Measurements from ENCODE around the gene SOX12. TPM values are rescaled to one million over a fixed set of nuclear protein-coding genes. Genes with fewer than 3 reads are reported as not detected.
"Not testable (repeated sequence)": the region's sequence is repeated elsewhere in the genome, so short reads cannot be mapped to it uniquely, and the experiment has no call there.

The SOX12 gene
- total RNA-seq, 4 donors from 2014 or later: 0.15 to 1.4 (median 0.65) TPM

DNA sequence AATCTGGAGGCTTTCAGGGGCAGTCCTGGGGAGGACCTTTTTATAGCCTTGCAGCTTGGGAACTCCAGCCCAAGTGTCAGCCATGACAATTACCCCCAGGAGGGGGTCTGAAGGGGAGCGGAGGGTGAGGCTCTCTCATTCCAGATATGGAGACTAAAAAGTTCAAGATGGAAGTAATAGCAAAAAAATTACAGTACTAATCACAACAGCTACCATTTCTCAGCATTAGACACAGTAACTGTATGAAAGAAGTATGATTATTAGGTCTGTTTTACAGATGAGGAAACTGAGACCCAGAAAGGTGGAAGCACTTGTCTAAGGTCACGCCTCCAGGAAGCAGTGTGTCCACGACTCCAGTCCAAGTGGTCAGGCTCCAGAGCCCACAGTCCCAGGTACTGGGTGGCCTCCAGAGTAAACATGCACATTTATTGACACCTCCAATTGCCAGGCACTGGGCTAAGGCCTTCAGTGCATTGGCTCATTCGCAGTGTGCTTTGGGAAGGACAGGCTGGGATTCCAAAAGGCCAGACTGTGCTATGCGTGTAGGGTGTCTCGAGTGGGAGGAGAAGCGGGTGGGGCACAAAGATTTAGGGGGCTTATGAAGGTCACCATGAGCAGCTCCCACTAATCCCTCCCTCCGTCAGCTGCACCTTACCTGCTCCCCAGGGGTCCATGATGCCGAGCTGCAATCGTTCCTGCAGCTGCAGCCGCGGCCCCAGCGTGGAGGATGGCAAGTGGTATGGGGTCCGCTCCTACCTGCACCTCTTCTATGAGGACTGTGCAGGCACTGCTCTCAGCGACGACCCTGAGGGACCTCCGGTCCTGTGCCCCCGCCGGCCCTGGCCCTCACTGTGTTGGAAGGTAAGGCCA is 23.9 kb downstream of the SOX12 start:
- no peak overlapping the region for H3K27ac ChIP-seq
- in situ Hi-C loops (cut with MboI; ENCODE audit: low sequenced_read_pairs in 4 of 4): no loop called here
- no peaks in the 10 kb centered on the region for H3K9me3 ChIP-seq
- H3K4me1 ChIP-seq: peaks cover 0 to 22% of the 10 kb centered on the region in 2 donors
- peaks cover 6 to 27% (median 12%) of the 10 kb centered on the region in 3 donors for H3K27me3 ChIP-seq
- DNase-seq (no peak), ATAC-seq (no peak)
- peak overlapping the region in 1 of 4 donors; percentile 75 for H3K4me3 ChIP-seq
- TF ChIP-seq, protein P1, sequence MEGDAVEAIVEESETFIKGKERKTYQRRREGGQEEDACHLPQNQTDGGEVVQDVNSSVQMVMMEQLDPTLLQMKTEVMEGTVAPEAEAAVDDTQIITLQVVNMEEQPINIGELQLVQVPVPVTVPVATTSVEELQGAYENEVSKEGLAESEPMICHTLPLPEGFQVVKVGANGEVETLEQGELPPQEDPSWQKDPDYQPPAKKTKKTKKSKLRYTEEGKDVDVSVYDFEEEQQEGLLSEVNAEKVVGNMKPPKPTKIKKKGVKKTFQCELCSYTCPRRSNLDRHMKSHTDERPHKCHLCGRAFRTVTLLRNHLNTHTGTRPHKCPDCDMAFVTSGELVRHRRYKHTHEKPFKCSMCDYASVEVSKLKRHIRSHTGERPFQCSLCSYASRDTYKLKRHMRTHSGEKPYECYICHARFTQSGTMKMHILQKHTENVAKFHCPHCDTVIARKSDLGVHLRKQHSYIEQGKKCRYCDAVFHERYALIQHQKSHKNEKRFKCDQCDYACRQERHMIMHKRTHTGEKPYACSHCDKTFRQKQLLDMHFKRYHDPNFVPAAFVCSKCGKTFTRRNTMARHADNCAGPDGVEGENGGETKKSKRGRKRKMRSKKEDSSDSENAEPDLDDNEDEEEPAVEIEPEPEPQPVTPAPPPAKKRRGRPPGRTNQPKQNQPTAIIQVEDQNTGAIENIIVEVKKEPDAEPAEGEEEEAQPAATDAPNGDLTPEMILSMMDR (IDR thresholded peaks at IDR 0.05 in 4 of 5, conservative IDR thresholded peaks at IDR 0.05 in 1 of 5): no peak
- no peak for TF ChIP-seq POLR2A (IDR thresholded peaks at IDR 0.05)
- intact Hi-C loops (cut with DNase I; ENCODE audit: low total_unique reads): no loop called here
- H3K36me3 ChIP-seq: no peaks in the 10 kb centered on the region

DNA sequence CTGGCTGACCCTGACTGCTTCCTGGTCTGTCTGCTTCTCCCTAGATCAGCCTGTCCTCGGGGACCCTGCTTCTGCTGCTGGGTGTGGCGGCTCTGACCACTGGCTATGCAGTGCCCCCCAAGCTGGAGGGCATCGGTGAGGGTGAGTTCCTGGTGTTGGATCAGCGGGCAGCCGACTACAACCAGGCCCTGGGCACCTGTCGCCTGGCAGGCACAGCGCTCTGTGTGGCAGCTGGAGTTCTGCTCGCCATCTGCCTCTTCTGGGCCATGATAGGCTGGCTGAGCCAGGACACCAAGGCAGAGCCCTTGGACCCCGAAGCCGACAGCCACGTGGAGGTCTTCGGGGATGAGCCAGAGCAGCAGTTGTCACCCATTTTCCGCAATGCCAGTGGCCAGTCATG is 27.8 kb downstream of the SOX12 start:
- no peak overlapping the region for H3K27ac ChIP-seq
- H3K9me3 ChIP-seq: no peaks in the 10 kb centered on the region
- peaks cover 0 to 15% (median 8%) of the 10 kb centered on the region in 3 donors for H3K27me3 ChIP-seq
- no peaks in the 10 kb centered on the region for H3K36me3 ChIP-seq
- H3K4me1 ChIP-seq: peaks cover 0 to 6% of the 10 kb centered on the region in 2 donors
- DNase-seq (no peak), ATAC-seq (no peak)
- intact Hi-C loops (cut with DNase I; ENCODE audit: low total_unique reads): loop anchor here (5.0 kb wide), 2 partner anchors 54 to 384 kb away; partner anchors contain the start of gene RBCK1
- in situ Hi-C loops (cut with MboI; ENCODE audit: low sequenced_read_pairs in 4 of 4): loop anchor here (5.0 to 10.0 kb wide), 4 partner anchors 82 to 382 kb away; no protein-coding TSS in a partner anchor
- TF ChIP-seq POLR2A (IDR thresholded peaks at IDR 0.05): no peak
- TF ChIP-seq, protein P1 (IDR thresholded peaks at IDR 0.05 in 4 of 5, conservative IDR thresholded peaks at IDR 0.05 in 1 of 5): no peak
- H3K4me3 ChIP-seq: no peak overlapping the region

DNA sequence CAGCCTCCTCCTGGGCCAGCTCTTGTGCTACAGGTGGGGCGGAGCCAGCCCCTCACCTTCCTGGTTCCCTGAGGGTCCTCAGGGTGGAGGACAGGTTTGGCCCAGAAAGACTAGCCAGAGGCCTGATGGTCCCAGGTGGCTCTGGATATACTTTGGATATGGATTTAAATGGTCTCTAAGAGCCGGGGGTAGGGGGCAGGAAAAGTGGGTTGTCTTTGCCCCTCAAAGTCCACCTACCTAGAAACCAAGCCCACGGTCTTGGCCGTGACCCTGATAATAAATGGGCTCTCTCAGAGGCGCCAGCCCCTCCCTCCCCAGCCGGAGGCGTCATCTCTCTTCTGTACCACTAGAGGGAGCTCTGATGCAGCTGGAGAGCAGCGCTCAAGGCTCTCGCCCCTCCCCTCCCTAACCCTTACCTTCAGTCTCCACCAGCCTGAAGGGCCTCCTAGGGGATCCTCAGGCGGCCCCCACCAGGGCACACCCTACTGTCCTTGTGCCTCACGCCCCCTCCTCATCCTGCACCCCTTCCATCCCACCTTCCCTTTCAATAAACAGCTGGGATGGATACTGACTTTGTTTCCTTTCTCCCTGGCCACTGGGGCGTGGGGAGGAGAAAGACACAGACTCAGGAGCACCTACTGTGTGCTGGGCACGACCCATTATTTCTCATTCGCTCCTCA is 29.1 kb downstream of the SOX12 start:
- intact Hi-C loops (cut with DNase I; ENCODE audit: low total_unique reads) (loop anchor here (1.0 to 5.0 kb wide), 5 partner anchors 53 to 383 kb away; partner anchors contain the start of gene RBCK1), in situ Hi-C loops (cut with MboI; ENCODE audit: low sequenced_read_pairs in 4 of 4) (loop anchor here (5.0 to 10.0 kb wide), 4 partner anchors 80 to 380 kb away; no protein-coding TSS in a partner anchor)
- no peak overlapping the region for H3K4me3 ChIP-seq
- ATAC-seq (peak; percentile 93 to 97), DNase-seq (peak; percentile 29 to 58)
- peaks cover 0 to 4% (median 0%) of the 10 kb centered on the region in 3 donors for H3K27me3 ChIP-seq
- H3K27ac ChIP-seq: no peak overlapping the region
- no peak for TF ChIP-seq POLR2A (IDR thresholded peaks at IDR 0.05)
- TF ChIP-seq, protein P1 (IDR thresholded peaks at IDR 0.05 in 4 of 5, conservative IDR thresholded peaks at IDR 0.05 in 1 of 5): peak; percentile 84 to 95 (median 91)
- H3K4me1 ChIP-seq: no peaks in the 10 kb centered on the region
- H3K9me3 ChIP-seq: no peaks in the 10 kb centered on the region
- no peaks in the 10 kb centered on the region for H3K36me3 ChIP-seq

DNA sequence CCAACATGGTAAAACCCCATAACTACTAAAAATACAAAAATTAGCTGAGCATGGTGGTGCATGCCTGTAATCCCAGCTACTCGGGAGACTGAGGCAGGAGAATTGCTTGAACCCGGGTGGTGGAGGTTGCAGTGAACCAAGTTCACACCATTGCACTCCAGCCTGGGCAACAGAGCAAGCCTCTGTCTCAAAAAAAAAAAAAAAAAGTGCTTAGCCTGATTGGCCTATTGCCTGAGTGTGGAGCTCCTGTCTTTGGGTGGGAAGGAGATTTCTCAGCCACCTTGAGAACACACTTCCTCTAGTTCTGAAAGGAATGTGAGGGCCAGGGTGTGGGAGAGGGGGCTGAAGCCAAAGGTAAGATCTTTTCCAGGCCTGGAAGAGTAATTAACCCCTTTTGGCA is 30.8 kb downstream of the SOX12 start:
- intact Hi-C loops (cut with DNase I; ENCODE audit: low total_unique reads): not testable (repeated sequence)

More for the DNA sequence above, 30.8 kb downstream of the SOX12 start:
- in situ Hi-C loops (cut with MboI; ENCODE audit: low sequenced_read_pairs in 4 of 4): loop anchor here in 3 of 4 donors (5.0 to 10.0 kb wide), 4 partner anchors 79 to 379 kb away; no protein-coding TSS in a partner anchor
- not testable (repeated sequence) for DNase-seq, H3K36me3 ChIP-seq, H3K27me3 ChIP-seq, H3K4me3 ChIP-seq, H3K9me3 ChIP-seq, H3K27ac ChIP-seq, ATAC-seq, H3K4me1 ChIP-seq
